22Rv1 (cell line): Measurements from ENCODE around the gene TRIM52.

Experiments used
- ZFX ChIP-seq: fragments of 450-650 bp; IDR thresholded peaks from 2 replicates; pipeline ENCODE4 v1.6.1; 2017; ENCODE audit warnings: antibody characterized with exemption, borderline replicate concordance
- TF ChIP-seq, protein P1 (sequence below): fragments of 450-650 bp; IDR thresholded peaks from 2 replicates; pipeline ENCODE4 v1.5.1; 2017; ENCODE audit warnings: mild to moderate bottlenecking

DNA sequence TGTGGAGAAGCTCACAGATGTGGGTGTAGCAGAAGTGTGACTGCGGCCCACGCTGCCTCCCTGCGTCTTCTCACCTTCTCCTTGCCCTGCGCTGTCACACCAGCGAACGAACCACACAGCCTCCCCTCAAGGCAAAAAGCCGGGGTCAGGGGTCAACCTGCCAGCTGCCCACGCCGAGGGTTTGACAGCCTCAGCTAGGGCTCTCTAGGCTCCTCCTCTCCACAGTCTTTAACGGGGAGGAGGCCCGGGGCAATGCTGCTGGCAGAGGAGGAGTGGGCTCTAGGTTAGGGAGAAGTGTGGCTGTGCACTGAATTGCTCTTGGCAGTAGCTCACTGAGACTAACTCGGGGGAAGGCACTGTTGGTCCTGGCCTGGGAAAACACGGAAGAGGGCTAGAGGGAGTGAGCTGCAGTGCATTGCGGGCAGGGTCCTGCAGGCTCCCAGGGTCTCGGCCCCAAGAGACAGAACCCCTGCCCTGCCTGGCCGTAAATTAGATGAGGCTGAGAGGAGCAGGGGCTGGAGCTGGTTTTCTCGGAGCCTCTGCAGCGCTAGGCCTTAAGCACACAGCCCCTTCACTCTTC lies 4.2 kb upstream of the TRIM52 start:
- TF ChIP-seq, protein P1, sequence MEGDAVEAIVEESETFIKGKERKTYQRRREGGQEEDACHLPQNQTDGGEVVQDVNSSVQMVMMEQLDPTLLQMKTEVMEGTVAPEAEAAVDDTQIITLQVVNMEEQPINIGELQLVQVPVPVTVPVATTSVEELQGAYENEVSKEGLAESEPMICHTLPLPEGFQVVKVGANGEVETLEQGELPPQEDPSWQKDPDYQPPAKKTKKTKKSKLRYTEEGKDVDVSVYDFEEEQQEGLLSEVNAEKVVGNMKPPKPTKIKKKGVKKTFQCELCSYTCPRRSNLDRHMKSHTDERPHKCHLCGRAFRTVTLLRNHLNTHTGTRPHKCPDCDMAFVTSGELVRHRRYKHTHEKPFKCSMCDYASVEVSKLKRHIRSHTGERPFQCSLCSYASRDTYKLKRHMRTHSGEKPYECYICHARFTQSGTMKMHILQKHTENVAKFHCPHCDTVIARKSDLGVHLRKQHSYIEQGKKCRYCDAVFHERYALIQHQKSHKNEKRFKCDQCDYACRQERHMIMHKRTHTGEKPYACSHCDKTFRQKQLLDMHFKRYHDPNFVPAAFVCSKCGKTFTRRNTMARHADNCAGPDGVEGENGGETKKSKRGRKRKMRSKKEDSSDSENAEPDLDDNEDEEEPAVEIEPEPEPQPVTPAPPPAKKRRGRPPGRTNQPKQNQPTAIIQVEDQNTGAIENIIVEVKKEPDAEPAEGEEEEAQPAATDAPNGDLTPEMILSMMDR = no peak
- no peak for TF ChIP-seq ZFX
